Nephron (organoid): ENCODE data around the gene DNAH14.
A peak's percentile ranks its signal among the peaks of the same experiment; 100 is the strongest.
"Not testable (repeated sequence)": the region's sequence is repeated elsewhere in the genome, so short reads cannot be mapped to it uniquely, and the experiment has no call there.

Source experiments
- H3K27ac Mint-ChIP-seq, 3 experiments: 2 replicates each; pipeline ENCODE4 v1.8.0; 2020; ENCODE audit warnings: mixed read lengths in 3 of 3, mild to moderate bottlenecking in 2 of 3, moderate library complexity in 1 of 3
- H3K27me3 Mint-ChIP-seq: 2 replicates; pipeline ENCODE4 v1.8.0; 2021; ENCODE audit warnings: low read depth, mild to moderate bottlenecking, moderate library complexity, mixed read lengths
- H3K36me3 Mint-ChIP-seq: 2 replicates; pipeline ENCODE4 v1.8.0; 2020; ENCODE audit warnings: low read depth, mixed read lengths
- H3K4me1 Mint-ChIP-seq: 2 replicates; pipeline ENCODE4 v1.8.0; 2020; ENCODE audit warnings: mixed read lengths
- H3K4me3 Mint-ChIP-seq, 3 experiments: 2 replicates each; pipeline ENCODE4 v1.8.0; 2020; ENCODE audit warnings: mild to moderate bottlenecking in 3 of 3, mixed read lengths in 3 of 3, moderate library complexity in 2 of 3
- H3K9me3 Mint-ChIP-seq: 2 replicates; pipeline ENCODE4 v1.8.0; 2020; ENCODE audit warnings: mixed read lengths
- TF ChIP-seq, protein P1 (sequence below), 3 experiments: fragments of 200-600 bp; sonication (generic); IDR thresholded peaks; one replicate each; pipeline ENCODE4 v1.5.0; 2021; ENCODE audit warnings: antibody characterized with exemption in 3 of 3; ENCODE audit not compliant: unreplicated experiment in 3 of 3

DNAH14 gene

DNA sequence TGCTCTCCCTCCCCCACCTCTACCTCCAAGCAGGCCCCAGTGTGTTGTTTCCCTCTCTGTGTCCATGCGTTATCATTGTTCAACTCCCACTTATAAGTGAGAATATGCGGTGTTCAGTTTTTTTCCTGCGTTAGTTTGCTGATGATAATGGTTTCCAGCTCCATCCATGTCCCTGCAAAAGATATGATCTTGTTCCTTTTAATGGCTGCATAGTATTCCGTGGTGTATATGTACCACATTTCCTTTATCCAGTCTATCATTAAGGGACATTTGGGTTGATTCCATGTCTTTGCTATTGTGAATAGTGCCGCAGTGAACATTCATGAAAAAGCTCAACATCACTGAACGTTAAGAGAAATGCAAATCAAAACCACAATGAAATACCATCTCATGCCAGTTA lies 58.6 kb downstream of the DNAH14 start:
- H3K36me3 Mint-ChIP-seq = peaks cover 34% of the 10 kb centered on the region
- no peaks in the 10 kb centered on the region for H3K4me1 Mint-ChIP-seq
- H3K27ac Mint-ChIP-seq = no peak overlapping the region
- H3K27me3 Mint-ChIP-seq = no peaks in the 10 kb centered on the region
- H3K9me3 Mint-ChIP-seq = peaks cover 40% of the 10 kb centered on the region
- H3K4me3 Mint-ChIP-seq = no peak overlapping the region
- TF ChIP-seq, protein P1, sequence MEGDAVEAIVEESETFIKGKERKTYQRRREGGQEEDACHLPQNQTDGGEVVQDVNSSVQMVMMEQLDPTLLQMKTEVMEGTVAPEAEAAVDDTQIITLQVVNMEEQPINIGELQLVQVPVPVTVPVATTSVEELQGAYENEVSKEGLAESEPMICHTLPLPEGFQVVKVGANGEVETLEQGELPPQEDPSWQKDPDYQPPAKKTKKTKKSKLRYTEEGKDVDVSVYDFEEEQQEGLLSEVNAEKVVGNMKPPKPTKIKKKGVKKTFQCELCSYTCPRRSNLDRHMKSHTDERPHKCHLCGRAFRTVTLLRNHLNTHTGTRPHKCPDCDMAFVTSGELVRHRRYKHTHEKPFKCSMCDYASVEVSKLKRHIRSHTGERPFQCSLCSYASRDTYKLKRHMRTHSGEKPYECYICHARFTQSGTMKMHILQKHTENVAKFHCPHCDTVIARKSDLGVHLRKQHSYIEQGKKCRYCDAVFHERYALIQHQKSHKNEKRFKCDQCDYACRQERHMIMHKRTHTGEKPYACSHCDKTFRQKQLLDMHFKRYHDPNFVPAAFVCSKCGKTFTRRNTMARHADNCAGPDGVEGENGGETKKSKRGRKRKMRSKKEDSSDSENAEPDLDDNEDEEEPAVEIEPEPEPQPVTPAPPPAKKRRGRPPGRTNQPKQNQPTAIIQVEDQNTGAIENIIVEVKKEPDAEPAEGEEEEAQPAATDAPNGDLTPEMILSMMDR (IDR thresholded peaks at IDR 0.05; ENCODE audit: unreplicated experiment in 3 of 3) = no peak

- H3K4me1 Mint-ChIP-seq = no peaks in the 10 kb centered on the region
- no peak overlapping the region for H3K4me3 Mint-ChIP-seq
- H3K27ac Mint-ChIP-seq = no peak overlapping the region
- H3K27me3 Mint-ChIP-seq = no peaks in the 10 kb centered on the region
- H3K9me3 Mint-ChIP-seq = peaks cover 32% of the 10 kb centered on the region
- TF ChIP-seq, protein P1 (IDR thresholded peaks at IDR 0.05; ENCODE audit: unreplicated experiment in 3 of 3) = no peak
- H3K36me3 Mint-ChIP-seq = peaks cover 28% of the 10 kb centered on the region
These were observed 60.1 kb downstream of the DNAH14 start for GRCh38 chr1:224989615-224990014.

DNA sequence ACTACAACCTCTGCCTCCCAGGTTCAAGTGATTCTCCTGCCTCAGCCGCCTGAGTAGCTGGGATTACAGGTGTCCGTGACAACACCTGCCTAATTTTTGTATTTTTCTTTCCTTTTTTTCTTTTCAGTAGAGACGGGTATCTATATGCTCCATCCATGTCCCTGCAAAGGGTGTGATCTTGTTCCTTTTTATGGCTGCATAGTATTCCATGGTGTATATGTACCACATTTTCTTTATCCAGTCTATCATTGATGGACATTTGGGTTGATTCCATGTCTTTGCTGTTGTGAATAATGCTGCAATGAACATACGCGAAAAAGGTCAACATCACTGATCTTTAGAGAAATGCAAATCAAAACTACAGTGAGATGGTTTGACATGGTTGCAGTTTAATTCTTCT lies 62.1 kb downstream of the DNAH14 start:
- Mint-ChIP-seq H3K9me3 (peaks cover 27% of the 10 kb centered on the region), H3K36me3 (peaks cover 35% of the 10 kb centered on the region)
- H3K27ac Mint-ChIP-seq, H3K4me1 Mint-ChIP-seq, H3K4me3 Mint-ChIP-seq, H3K27me3 Mint-ChIP-seq: not testable (repeated sequence)

DNA sequence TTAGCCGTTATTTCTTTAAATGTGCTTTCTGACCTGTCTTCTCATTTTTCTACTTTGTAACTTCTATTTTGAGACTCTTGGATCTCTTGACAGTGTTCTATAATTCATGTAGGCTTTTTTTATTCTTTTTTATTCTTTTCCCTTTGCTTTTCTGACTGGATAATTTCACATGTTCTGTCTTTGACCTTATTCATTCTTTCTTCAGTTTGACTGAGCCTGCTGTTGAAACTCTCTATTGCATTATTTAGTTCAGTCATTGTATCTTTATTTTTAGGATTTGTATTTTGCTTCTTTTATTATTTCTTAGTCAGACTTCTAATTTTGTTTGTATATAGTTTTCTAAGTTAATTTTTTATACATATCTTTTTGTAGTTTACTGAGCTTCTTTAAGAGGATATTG lies 66.1 kb downstream of the DNAH14 start:
- Mint-ChIP-seq H3K4me1 (no peaks in the 10 kb centered on the region), H3K36me3 (peaks cover 68% of the 10 kb centered on the region), H3K27ac (peak overlapping the region in 1 of 3 experiments; percentile 5), H3K27me3 (no peaks in the 10 kb centered on the region), H3K9me3 (peaks cover 47% of the 10 kb centered on the region), H3K4me3 (no peak overlapping the region)
- TF ChIP-seq, protein P1 (IDR thresholded peaks at IDR 0.05; ENCODE audit: unreplicated experiment in 3 of 3) = no peak

- Mint-ChIP-seq H3K27me3 (no peaks in the 10 kb centered on the region), H3K9me3 (peaks cover 51% of the 10 kb centered on the region), H3K4me1 (no peaks in the 10 kb centered on the region), H3K36me3 (peaks cover 74% of the 10 kb centered on the region), H3K27ac (no peak overlapping the region), H3K4me3 (no peak overlapping the region)
- TF ChIP-seq, protein P1 (IDR thresholded peaks at IDR 0.05; ENCODE audit: unreplicated experiment in 3 of 3) = no peak
These were observed 66.8 kb downstream of the DNAH14 start for GRCh38 chr1:224996266-224996665.

- Mint-ChIP-seq H3K27ac (no peak overlapping the region), H3K4me3 (no peak overlapping the region), H3K36me3 (peaks cover 64% of the 10 kb centered on the region), H3K4me1 (no peaks in the 10 kb centered on the region), H3K27me3 (no peaks in the 10 kb centered on the region), H3K9me3 (peaks cover 44% of the 10 kb centered on the region)
- TF ChIP-seq, protein P1 (IDR thresholded peaks at IDR 0.05; ENCODE audit: unreplicated experiment in 3 of 3) = no peak
These were observed 68.7 kb downstream of the DNAH14 start for GRCh38 chr1:224998185-224998584.
